ENCODE measurements around the gene OR51B5. TPM values are rescaled to one million over a fixed set of nuclear protein-coding genes. Genes with fewer than 3 reads are reported as not detected.
"Not testable (repeated sequence)": the region's sequence is repeated elsewhere in the genome, so short reads cannot be mapped to it uniquely, and the experiment has no call there.

Gene OR51B5
- total RNA-seq, 4 donors from 2014 or later: not detected

GRCh38 chr11:5348551-5349194 lies 5.3 kb upstream of the OR51B5 start:
- TF ChIP-seq POLR2AphosphoS5 (IDR thresholded peaks at IDR 0.05): no peak
- TF ChIP-seq POLR2A (IDR thresholded peaks at IDR 0.05): no peak
- no peak for TF ChIP-seq CTCF (IDR thresholded peaks at IDR 0.05)
- TF ChIP-seq EP300 (IDR thresholded peaks at IDR 0.05): no peak
- Histone ChIP-seq H3K4me3 (no peak overlapping the region), H3K36me3 (no peaks in the 10 kb centered on the region), H3K9me3 (no peaks in the 10 kb centered on the region), H3K27ac (no peak overlapping the region), H3K27me3 (no peaks in the 10 kb centered on the region), H3K4me1 (no peaks in the 10 kb centered on the region)
- WGBS, 2 donors (ENCODE audit: low coverage in 1 of 2): 5 to 10% methylated on average over 2 to 3 of the region's 3 CpGs
- no peak for ATAC-seq

DNA sequence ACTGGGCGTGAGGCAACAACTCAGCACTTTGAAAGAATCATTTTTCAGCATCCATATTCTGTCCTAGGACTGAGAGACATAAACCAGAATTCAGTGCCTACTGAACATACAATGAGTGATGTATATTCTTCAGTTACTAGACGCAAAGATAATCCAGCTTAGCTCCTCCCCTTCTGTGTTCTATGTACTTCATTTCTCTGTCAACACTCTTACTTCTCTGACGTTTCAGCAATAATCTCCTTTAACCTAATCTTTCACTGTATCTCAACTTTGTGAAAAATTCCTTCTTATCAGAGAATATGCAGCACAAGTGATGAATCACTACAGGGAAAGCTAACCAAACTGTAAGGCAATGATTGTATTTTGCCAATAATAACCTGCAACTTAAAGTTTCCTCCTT lies 2.5 kb upstream of the OR51B5 start:
- no peak overlapping the region for H3K4me3 ChIP-seq
- no peak overlapping the region for H3K27ac ChIP-seq
- no peaks in the 10 kb centered on the region for H3K36me3 ChIP-seq
- H3K4me1 ChIP-seq: no peaks in the 10 kb centered on the region
- no peak for ATAC-seq
- TF ChIP-seq EP300 (IDR thresholded peaks at IDR 0.05): no peak
- no peak for TF ChIP-seq CTCF (IDR thresholded peaks at IDR 0.05)
- TF ChIP-seq POLR2AphosphoS5 (IDR thresholded peaks at IDR 0.05): no peak
- no peaks in the 10 kb centered on the region for H3K9me3 ChIP-seq
- H3K27me3 ChIP-seq: no peaks in the 10 kb centered on the region
- WGBS, 2 donors (ENCODE audit: low coverage in 1 of 2): 58 to 68% methylated on average over 3 of the region's 3 CpGs

GRCh38 chr11:5339771-5340322 lies 3.5 kb downstream of the OR51B5 start:
- Histone ChIP-seq H3K4me1 (no peaks in the 10 kb centered on the region), H3K27me3 (no peaks in the 10 kb centered on the region), H3K9me3 (no peaks in the 10 kb centered on the region), H3K4me3 (no peak overlapping the region), H3K27ac (no peak overlapping the region), H3K36me3 (no peaks in the 10 kb centered on the region)
- TF ChIP-seq CTCF (IDR thresholded peaks at IDR 0.05) (no peak), EP300 (IDR thresholded peaks at IDR 0.05) (no peak), POLR2A (IDR thresholded peaks at IDR 0.05) (no peak)
- 80 to 87% methylated on average over 1 of the region's 1 CpG for WGBS, 2 donors (ENCODE audit: low coverage in 1 of 2)
- ATAC-seq: no peak

GRCh38 chr11:5337253-5337652 lies 6.1 kb downstream of the OR51B5 start:
- not testable (repeated sequence) for H3K9me3 ChIP-seq, H3K27me3 ChIP-seq, ATAC-seq, H3K36me3 ChIP-seq, H3K27ac ChIP-seq, H3K4me1 ChIP-seq, H3K4me3 ChIP-seq
- WGBS, 2 donors (ENCODE audit: low coverage in 1 of 2): 93 to 100% methylated on average over 1 of the region's 1 CpG

GRCh38 chr11:5336331-5336730 lies 7.0 kb downstream of the OR51B5 start:
- no peak overlapping the region for H3K27ac ChIP-seq
- no peaks in the 10 kb centered on the region for H3K4me1 ChIP-seq
- ATAC-seq: no peak
- H3K4me3 ChIP-seq: no peak overlapping the region
- H3K36me3 ChIP-seq: no peaks in the 10 kb centered on the region
- H3K9me3 ChIP-seq: no peaks in the 10 kb centered on the region
- no peak for TF ChIP-seq POLR2A (IDR thresholded peaks at IDR 0.05)
- TF ChIP-seq CTCF (IDR thresholded peaks at IDR 0.05): no peak
- no peak for TF ChIP-seq POLR2AphosphoS5 (IDR thresholded peaks at IDR 0.05)
- TF ChIP-seq EP300 (IDR thresholded peaks at IDR 0.05): no peak
- no peaks in the 10 kb centered on the region for H3K27me3 ChIP-seq
